Right lobe of liver (tissue), 6 donors: Measurements from ENCODE around the gene KCNG1. TPM values are rescaled to one million over a fixed set of nuclear protein-coding genes. Genes with fewer than 3 reads are reported as not detected.

ENCODE experiments used
- ATAC-seq, 4 donors: fragments of 200-7000 bp; cut with Tn5 transposase; one replicate each; pipeline ENCODE4 v1.9.1; 2020; ENCODE audit warnings: mild to moderate bottlenecking in 4 of 4, moderate library complexity in 4 of 4
- DNase-seq, 3 donors: peaks; one replicate each; pipeline ENCODE4 v3.0.0-alpha.2; 2020
- H3K27ac ChIP-seq, 3 donors: fragments of 200-600 bp; one replicate each; pipeline ENCODE4 v1.8.0; 2022
- H3K27me3 ChIP-seq, 2 donors: fragments of 200-600 bp; one replicate each; pipeline ENCODE4 v1.8.0; 2022
- H3K36me3 ChIP-seq, 4 donors: fragments of 200-600 bp; sonication (generic) in 1 of 4; one replicate each; pipeline versions ENCODE4 v1.5.1 to v1.8.0; 2017 to 2022; ENCODE audit warnings: control low read depth in 1 of 4
- H3K4me1 ChIP-seq, 4 donors: fragments of 200-600 bp; sonication (generic) in 1 of 4; one replicate each; pipeline versions ENCODE4 v1.5.1 to v1.8.0; 2017 to 2022; ENCODE audit warnings: control low read depth in 1 of 4
- H3K4me3 ChIP-seq, 3 donors: fragments of 200-600 bp; one replicate each; pipeline ENCODE4 v1.8.0; 2022
- H3K9me3 ChIP-seq, 4 donors: fragments of 200-600 bp; sonication (generic) in 1 of 4; one replicate each; pipeline versions ENCODE4 v1.5.1 to v1.8.0; 2017 to 2022; ENCODE audit warnings: control low read depth in 1 of 4
- POLR2A ChIP-seq: fragments of 450-650 bp; IDR thresholded peaks from one replicate; pipeline ENCODE4 v1.6.1; 2017; ENCODE audit warnings: antibody characterized with exemption, mild to moderate bottlenecking
- WGBS: methylation state at CpG from one replicate; pipeline ENCODE4 v1.1.6; 2018; ENCODE audit warnings: low coverage, low lambda C conversion rate; ENCODE audit not compliant: insufficient coverage; ENCODE audit errors: missing lambda C conversion rate; 5-methylcytosine and 5-hydroxymethylcytosine counted together
- intact Hi-C, 2 donors: fragments of 100-400 bp; cut with DNase I; formaldehyde crosslinking; loops; one replicate each; pipeline versions ENCODE4 v1.11.2 to v1.14.1; 2022
- long read RNA-seq: library from polyadenylated mRNA; unstranded; transcript quantifications from one replicate; pipeline ENCODE4 v2.0.0, GENCODE V29; 2019
- total RNA-seq, 6 experiments: library from RNA; depleted of rRNA in 2 of 6; stranded (reverse); fragments of >200 nt in 2 of 6; fragmentation: NEBNext Ultra II Directional in 3 of 6; extraction: Animal tissue kit (Norgen Biotek cat#: 25700) in 3 of 6; gene quantifications; one replicate each; pipeline versions ENCODE4 v1.1.0 to v1.2.4, GENCODE V29; 2016 to 2023
- TF ChIP-seq, protein P1 (sequence below), 4 donors: fragments of 200-600 bp in 3 of 4; fragments of 450-650 bp in 1 of 4; IDR thresholded peaks; one replicate each; pipeline versions ENCODE4 v1.5.1 to v1.8.0; 2016 to 2022; ENCODE audit warnings: antibody characterized with exemption in 4 of 4, mild to moderate bottlenecking in 2 of 4
- donor health status: DM: no; HTN: yes; CAD: no.
- donor health status: DM: no; HTN: no; CAD: no.
- donor health status: DM: no; HTN: no; CAD: no.
- donor health status: DM: no; HTN: yes; CAD: no.
- donor health status: DM: no; HTN: yes; CAD: no.

Gene KCNG1
- under 1 TPM in 5 of 6 experiments, not detected in 1; 0.18 to 0.51 (median 0.22) TPM for total RNA-seq
- long read RNA-seq: 0 reads

GRCh38 chr20:51022803-51023616 lies at the start of gene KCNG1:
TSS of gene KCNG1 (minus strand) at chr20:51023107. CDS start at chr20:51010338, 12,769 bp downstream.
- 0% methylated on average over 1 of the region's 108 CpGs for WGBS
- Histone ChIP-seq H3K36me3 (no peaks in the 10 kb centered on the region), H3K4me3 (peak within 1 kb of the TSS; percentile 16 to 49 (median 28)), H3K4me1 (peaks cover 0 to 10% (median 0%) of the 10 kb centered on the region in 4 donors), H3K9me3 (no peaks in the 10 kb centered on the region), H3K27me3 (peaks cover 0 to 16% of the 10 kb centered on the region in 2 donors), H3K27ac (no peak within 1 kb of the TSS)
- peak; percentile 69 to 82 (median 73) for DNase-seq
- TF ChIP-seq POLR2A: no peak
- TF ChIP-seq, protein P1, sequence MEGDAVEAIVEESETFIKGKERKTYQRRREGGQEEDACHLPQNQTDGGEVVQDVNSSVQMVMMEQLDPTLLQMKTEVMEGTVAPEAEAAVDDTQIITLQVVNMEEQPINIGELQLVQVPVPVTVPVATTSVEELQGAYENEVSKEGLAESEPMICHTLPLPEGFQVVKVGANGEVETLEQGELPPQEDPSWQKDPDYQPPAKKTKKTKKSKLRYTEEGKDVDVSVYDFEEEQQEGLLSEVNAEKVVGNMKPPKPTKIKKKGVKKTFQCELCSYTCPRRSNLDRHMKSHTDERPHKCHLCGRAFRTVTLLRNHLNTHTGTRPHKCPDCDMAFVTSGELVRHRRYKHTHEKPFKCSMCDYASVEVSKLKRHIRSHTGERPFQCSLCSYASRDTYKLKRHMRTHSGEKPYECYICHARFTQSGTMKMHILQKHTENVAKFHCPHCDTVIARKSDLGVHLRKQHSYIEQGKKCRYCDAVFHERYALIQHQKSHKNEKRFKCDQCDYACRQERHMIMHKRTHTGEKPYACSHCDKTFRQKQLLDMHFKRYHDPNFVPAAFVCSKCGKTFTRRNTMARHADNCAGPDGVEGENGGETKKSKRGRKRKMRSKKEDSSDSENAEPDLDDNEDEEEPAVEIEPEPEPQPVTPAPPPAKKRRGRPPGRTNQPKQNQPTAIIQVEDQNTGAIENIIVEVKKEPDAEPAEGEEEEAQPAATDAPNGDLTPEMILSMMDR (IDR thresholded peaks at IDR 0.05): no peak
- peak; percentile 92 to 99 (median 94) for ATAC-seq
- intact Hi-C loops: no loop called here

- no peak overlapping the region for H3K27ac ChIP-seq
- WGBS: 60% methylated on average over 4 of the region's 4 CpGs
- H3K4me3 ChIP-seq: no peak overlapping the region
- intact Hi-C loops: no loop called here
- DNase-seq (no peak), ATAC-seq (no peak)
- no peaks in the 10 kb centered on the region for H3K27me3 ChIP-seq
- TF ChIP-seq POLR2A: no peak
- TF ChIP-seq, protein P1 (IDR thresholded peaks at IDR 0.05): no peak
- H3K36me3 ChIP-seq: no peaks in the 10 kb centered on the region
- no peaks in the 10 kb centered on the region for H3K4me1 ChIP-seq
- H3K9me3 ChIP-seq: no peaks in the 10 kb centered on the region
These were observed 47.7 kb upstream of the KCNG1 start for GRCh38 chr20:51070621-51071020.

DNA sequence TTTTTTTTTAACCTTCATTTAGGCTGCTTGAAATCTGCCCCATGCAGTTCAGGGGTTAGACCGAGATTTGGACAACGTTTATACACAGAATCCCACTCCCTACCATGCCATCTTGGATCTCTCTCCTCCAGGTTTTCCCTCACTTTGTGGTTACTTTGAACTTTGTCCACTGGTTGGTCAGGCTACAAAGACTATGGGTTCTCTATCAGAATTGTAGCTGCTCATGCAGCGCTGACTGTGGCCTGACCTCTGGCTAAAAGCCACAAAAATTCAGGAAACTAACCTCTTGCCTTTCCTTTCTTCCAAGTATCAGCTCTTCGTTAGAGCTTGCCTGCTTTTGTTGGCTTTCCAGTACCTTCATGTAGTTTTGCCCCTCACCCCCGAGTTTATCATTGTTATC lies 44.9 kb upstream of the KCNG1 start:
- H3K27ac ChIP-seq: no peak overlapping the region
- H3K36me3 ChIP-seq: no peaks in the 10 kb centered on the region
- DNase-seq: no peak
- no peak for ATAC-seq
- no peaks in the 10 kb centered on the region for H3K4me1 ChIP-seq
- no peaks in the 10 kb centered on the region for H3K27me3 ChIP-seq
- H3K9me3 ChIP-seq: no peaks in the 10 kb centered on the region
- WGBS: 8% methylated on average over 5 of the region's 5 CpGs
- no peak overlapping the region for H3K4me3 ChIP-seq
- intact Hi-C loops: no loop called here
- TF ChIP-seq, protein P1 (IDR thresholded peaks at IDR 0.05): no peak
- TF ChIP-seq POLR2A: no peak

- Histone ChIP-seq H3K36me3 (no peaks in the 10 kb centered on the region), H3K27me3 (no peaks in the 10 kb centered on the region), H3K4me1 (no peaks in the 10 kb centered on the region), H3K9me3 (no peaks in the 10 kb centered on the region), H3K27ac (no peak overlapping the region), H3K4me3 (no peak overlapping the region)
- no peak for DNase-seq
- 30% methylated on average over 4 of the region's 4 CpGs for WGBS
- TF ChIP-seq, protein P1 (IDR thresholded peaks at IDR 0.05): no peak
- no peak for ATAC-seq
- intact Hi-C loops: no loop called here
These were observed 42.7 kb upstream of the KCNG1 start for GRCh38 chr20:51065615-51066014.
